WERI-Rb-1 (cell line): ENCODE data around the gene TBC1D23.
A peak's percentile ranks its signal among the peaks of the same experiment; 100 is the strongest.
"Not testable (repeated sequence)": the region's sequence is repeated elsewhere in the genome, so short reads cannot be mapped to it uniquely, and the experiment has no call there.

Experiments used
- DNase-seq: peaks from one replicate; pipeline ENCODE4 v3.0.0-alpha.2; 2020
- H3K27ac ChIP-seq: fragments of 250-450 bp; sonication (Bioruptor Pico); 2 replicates; pipeline ENCODE4 v1.5.1; 2020; ENCODE audit warnings: mild to moderate bottlenecking, moderate library complexity
- H3K27me3 ChIP-seq: fragments of 250-450 bp; sonication (Bioruptor Pico); 2 replicates; pipeline ENCODE4 v1.5.1; 2021; ENCODE audit warnings: mild to moderate bottlenecking, low read depth, moderate library complexity; ENCODE audit not compliant: insufficient read depth, severe bottlenecking
- H3K36me3 ChIP-seq: fragments of 250-450 bp; sonication (Bioruptor Pico); 2 replicates; pipeline ENCODE4 v1.5.1; 2020; ENCODE audit warnings: mild to moderate bottlenecking, moderate library complexity
- H3K4me3 ChIP-seq: 2 replicates; pipeline ENCODE4 v1.5.1; 2011; ENCODE audit warnings: low read depth, mild to moderate bottlenecking, control low read depth, low read length
- H3K9me3 ChIP-seq: fragments of 250-450 bp; sonication (Bioruptor Pico); 2 replicates; pipeline ENCODE4 v1.5.1; 2021; ENCODE audit warnings: mild to moderate bottlenecking, moderate library complexity; ENCODE audit not compliant: severe bottlenecking
- TF ChIP-seq, protein P1 (sequence below): IDR thresholded peaks from 2 replicates; pipeline ENCODE4 v1.5.1; 2011; ENCODE audit warnings: low read depth, mild to moderate bottlenecking, control low read depth, inconsistent platforms, low read length

TBC1D23 gene

DNA sequence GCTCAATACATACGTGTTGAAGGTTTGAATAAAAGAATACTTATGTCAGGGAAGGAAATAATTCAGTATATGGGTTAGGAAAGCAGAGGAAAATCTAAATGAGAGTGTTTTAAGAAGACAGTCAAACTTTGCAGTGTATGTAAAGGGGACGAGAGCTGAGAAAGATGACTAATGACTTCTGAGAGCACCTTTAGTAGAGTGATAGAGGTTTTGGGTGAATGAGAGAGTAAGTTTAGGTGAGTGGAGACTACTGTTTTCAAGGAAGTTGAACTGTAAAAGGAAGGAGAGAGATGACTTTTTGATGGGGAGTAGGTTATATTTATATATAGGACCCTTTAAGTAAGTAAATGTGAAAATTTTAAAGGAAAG, 9.4 kb downstream of the TBC1D23 start:
- TF ChIP-seq, protein P1, sequence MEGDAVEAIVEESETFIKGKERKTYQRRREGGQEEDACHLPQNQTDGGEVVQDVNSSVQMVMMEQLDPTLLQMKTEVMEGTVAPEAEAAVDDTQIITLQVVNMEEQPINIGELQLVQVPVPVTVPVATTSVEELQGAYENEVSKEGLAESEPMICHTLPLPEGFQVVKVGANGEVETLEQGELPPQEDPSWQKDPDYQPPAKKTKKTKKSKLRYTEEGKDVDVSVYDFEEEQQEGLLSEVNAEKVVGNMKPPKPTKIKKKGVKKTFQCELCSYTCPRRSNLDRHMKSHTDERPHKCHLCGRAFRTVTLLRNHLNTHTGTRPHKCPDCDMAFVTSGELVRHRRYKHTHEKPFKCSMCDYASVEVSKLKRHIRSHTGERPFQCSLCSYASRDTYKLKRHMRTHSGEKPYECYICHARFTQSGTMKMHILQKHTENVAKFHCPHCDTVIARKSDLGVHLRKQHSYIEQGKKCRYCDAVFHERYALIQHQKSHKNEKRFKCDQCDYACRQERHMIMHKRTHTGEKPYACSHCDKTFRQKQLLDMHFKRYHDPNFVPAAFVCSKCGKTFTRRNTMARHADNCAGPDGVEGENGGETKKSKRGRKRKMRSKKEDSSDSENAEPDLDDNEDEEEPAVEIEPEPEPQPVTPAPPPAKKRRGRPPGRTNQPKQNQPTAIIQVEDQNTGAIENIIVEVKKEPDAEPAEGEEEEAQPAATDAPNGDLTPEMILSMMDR = no peak
- no peaks in the 10 kb centered on the region for H3K36me3 ChIP-seq
- peak overlapping the region; percentile 81 for H3K27ac ChIP-seq
- no peaks in the 10 kb centered on the region for H3K27me3 ChIP-seq
- no peak for DNase-seq
- no peaks in the 10 kb centered on the region for H3K9me3 ChIP-seq
- H3K4me3 ChIP-seq = no peak overlapping the region

DNA sequence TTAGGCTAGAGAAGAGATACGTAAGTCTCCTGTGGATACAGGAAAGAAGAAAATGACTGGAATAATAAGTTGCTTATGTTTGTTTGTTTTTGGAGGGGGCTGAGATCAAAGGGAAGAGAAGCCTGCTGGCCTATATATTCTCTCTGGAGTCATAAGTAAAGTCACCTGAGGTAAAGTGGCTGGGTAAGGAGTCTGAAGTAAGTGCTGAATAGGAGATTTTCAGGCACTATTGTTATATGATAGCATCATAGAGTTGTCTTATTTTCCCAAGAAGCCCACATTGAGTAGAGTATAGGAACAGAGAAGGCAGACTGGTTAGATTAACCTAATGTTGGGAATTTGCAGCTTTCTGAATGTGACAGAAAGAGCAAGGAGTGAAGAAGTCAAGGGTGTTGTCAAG, 10.7 kb downstream of the TBC1D23 start:
- DNase-seq = no peak
- Histone ChIP-seq H3K36me3 (no peaks in the 10 kb centered on the region), H3K9me3 (no peaks in the 10 kb centered on the region), H3K27me3 (no peaks in the 10 kb centered on the region), H3K4me3 (no peak overlapping the region; the same call in 1 of the 2 replicates), H3K27ac (peak overlapping the region; percentile 81)
- TF ChIP-seq, protein P1 = no peak

DNA sequence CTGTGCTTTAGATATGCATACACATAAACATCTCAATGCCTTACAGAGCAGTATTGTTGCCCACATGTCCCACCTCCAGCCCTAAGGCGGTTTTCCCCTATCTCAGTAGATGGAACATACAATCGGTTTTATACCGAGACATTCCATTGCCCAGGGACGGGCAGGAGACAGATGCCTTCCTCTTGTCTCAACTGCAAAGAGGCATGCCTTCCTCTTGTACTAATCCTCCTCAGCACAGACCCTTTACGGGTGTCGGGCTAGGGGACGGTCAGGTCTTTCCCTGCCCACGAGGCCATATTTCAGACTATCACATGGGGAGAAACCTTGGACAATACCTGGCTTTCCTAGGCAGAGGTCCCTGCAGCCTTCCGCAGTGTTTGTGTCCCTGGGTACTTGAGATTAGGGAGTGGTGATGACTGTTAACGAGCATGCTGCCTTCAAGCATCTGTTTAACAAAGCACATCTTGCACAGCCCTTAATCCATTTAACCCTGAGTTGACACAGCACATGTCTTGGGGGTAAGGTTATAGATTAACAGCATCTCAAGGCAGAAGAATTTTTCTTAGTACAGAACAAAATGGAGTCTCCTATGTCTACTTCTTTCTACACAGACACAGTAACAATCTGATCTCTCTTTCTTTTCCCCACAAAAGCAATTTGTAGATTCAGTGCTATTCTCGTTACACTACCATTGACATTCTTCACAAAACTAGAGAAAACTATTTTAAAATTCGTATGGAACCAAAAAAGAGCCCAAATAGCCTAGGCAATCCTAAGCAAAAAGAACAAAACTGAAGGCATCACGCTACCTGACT, 12.2 kb downstream of the TBC1D23 start:
- peak; percentile 50 for DNase-seq
- Histone ChIP-seq H3K27ac (peak overlapping the region; percentile 81), H3K4me3 (peak overlapping the region; percentile 36)
- not testable (repeated sequence) for H3K9me3 ChIP-seq, H3K27me3 ChIP-seq, H3K36me3 ChIP-seq

DNA sequence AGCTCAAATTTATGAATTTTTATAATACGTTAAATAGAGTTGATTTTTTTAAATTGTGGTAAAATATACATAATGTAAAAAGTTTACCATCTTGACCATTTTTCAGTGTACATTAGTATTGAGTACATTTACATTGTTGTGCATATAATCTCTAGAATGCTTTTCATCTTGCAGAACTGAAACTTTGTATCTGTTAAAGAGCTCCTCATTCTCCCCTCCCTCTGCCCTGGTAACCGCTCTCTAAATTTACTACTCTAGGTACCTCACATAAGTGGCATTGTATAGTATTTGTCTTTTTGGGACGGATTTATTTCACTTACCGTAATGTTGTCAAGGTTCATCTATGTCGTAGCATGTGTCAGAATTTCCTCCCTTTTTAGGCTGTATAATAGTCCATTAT, 13.6 kb downstream of the TBC1D23 start:
- TF ChIP-seq, protein P1 = no peak
- Histone ChIP-seq H3K27me3 (no peaks in the 10 kb centered on the region), H3K9me3 (no peaks in the 10 kb centered on the region), H3K36me3 (peaks cover 5% of the 10 kb centered on the region; the same call in 1 of the 2 replicates), H3K27ac (peak overlapping the region; percentile 81), H3K4me3 (no peak overlapping the region)
- no peak for DNase-seq

DNA sequence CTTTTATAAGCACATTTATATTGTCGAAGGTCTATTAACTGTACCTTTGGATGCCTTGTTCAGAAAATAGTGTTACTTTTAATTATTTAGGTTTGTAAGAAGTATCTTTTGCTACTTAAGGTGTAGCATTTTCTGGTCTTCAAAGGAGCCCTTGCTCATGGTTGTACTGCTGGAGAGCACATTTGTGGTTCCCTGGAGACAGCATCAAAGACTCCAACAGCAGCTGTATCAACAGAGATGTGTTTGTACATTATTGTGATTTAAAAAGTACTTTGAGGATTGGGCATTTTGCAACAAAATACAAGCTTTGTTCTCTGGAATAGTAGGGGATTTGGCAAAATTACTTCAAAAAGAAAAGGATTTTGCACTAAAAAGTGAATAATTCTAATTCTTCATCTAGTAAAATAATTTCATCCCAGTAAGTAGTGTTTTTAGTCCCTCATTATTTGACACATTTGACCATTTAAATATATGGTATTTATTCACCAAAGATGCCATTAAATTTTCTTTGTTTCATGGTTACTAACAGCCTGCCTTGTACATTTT, 16.5 kb downstream of the TBC1D23 start:
- no peak overlapping the region for H3K4me3 ChIP-seq
- TF ChIP-seq, protein P1 = no peak
- no peaks in the 10 kb centered on the region for H3K9me3 ChIP-seq
- H3K27me3 ChIP-seq = no peaks in the 10 kb centered on the region
- H3K36me3 ChIP-seq = peaks cover 30% of the 10 kb centered on the region
- no peak overlapping the region for H3K27ac ChIP-seq
- DNase-seq = no peak

DNA sequence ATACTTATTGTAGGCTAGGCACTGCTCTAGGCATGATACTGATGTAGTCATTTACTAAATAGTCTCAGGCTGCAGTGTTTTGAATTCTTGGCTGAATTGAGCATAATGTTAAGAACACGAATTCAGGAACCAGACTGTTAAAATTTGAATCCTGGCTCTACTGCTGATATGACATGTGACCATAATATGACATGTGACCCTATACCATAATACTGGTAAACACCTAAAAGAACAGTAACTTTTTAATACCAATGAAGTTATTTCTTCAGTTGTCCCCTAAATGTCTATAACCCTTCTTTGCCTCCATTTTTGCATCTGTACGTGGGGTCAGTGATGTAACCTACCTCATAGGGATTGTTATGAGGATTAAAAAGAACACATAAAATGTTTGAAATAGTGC, 18.1 kb downstream of the TBC1D23 start:
- TF ChIP-seq, protein P1 = no peak

More for the DNA sequence above, 18.1 kb downstream of the TBC1D23 start:
- H3K27me3 ChIP-seq = no peaks in the 10 kb centered on the region
- H3K36me3 ChIP-seq = peaks cover 43% of the 10 kb centered on the region
- H3K27ac ChIP-seq = no peak overlapping the region
- no peak overlapping the region for H3K4me3 ChIP-seq
- DNase-seq = no peak
- no peaks in the 10 kb centered on the region for H3K9me3 ChIP-seq
